ENCODE measurements around the gene CCDC136. TPM values are rescaled to one million over a fixed set of nuclear protein-coding genes. Genes with fewer than 3 reads are reported as not detected.

CCDC136 gene
- total RNA-seq, 1 experiment from 2014 or later, result 31.1 TPM

DNA sequence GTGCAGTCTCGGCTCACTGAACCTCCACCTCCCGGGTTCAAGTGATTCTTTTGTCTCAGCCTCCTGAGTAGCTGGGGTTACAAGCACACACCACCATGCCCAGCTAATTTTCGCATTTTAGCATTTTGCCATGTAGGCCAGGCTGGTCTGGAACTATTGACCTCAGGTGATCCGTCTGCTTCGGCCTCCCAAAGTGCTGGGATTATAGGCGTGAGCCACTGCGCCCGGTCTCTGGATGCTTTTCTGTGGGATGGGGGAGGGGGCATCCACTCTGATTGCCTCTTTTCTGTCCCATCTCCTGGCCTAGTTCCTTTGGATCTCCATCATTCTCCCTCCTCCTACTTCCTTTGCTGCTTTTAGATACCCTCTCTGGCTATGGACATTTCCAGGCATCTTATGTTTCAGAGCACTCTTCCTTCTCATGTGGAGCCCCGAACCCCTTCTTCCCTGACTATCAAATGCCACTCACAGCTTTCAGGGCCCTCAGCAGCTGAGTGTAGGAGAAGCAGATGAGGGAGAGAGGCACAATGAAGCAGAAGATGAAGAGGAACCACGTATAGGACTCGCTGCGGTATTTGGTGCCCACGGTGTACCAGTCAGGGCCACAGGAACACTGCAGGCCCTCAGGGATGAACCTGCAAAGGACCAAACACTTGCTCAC, 17.6 kb upstream of the CCDC136 start:
- H2AK5ac ChIP-seq (ENCODE audit: insufficient read length, low read length), result no peak overlapping the region
- no peak overlapping the region for H3K56ac ChIP-seq (ENCODE audit: insufficient read length, low read depth, low read length)
- no CpG with 5 or more reads among the region's 13 CpGs for WGBS (ENCODE audit: extremely low coverage, insufficient read length, low lambda C conversion rate)
- H2BK5ac ChIP-seq (ENCODE audit: insufficient read length, low read length), result no peak overlapping the region
- no peaks in the 10 kb centered on the region for H3K79me2 ChIP-seq (ENCODE audit: insufficient read depth, low read length)
- H3K9ac ChIP-seq (ENCODE audit: extremely low read depth, insufficient read length, low read length), result no peak overlapping the region
- no peaks in the 10 kb centered on the region for H3K9me3 ChIP-seq (ENCODE audit: control insufficient read depth, low read depth, low read length)
- H4K20me1 ChIP-seq (ENCODE audit: control insufficient read depth, insufficient read depth, insufficient read length), result no peaks in the 10 kb centered on the region
- peak overlapping the region; percentile 60 for H3K18ac ChIP-seq (ENCODE audit: insufficient read length, low read depth, low read length)
- no peak overlapping the region for H2BK20ac ChIP-seq (ENCODE audit: low read depth, low read length, poor library complexity, severe bottlenecking)
- H2BK12ac ChIP-seq (ENCODE audit: insufficient read length, low read depth, low read length), result no peak overlapping the region
- no peaks in the 10 kb centered on the region for H3K79me1 ChIP-seq (ENCODE audit: insufficient read depth, low read depth, low read length, poor library complexity, severe bottlenecking)
- Mint-ChIP-seq H3K27ac (no peak overlapping the region; a peak in 1 of 7 replicates), H3K9me3 (peaks cover 13 to 14% of the 10 kb centered on the region in 2 experiments), H3K27me3 (ENCODE audit: low read depth) (peaks cover 10% of the 10 kb centered on the region), H3K4me3 (no peak overlapping the region), H3K4me1 (no peaks in the 10 kb centered on the region), H3K36me3 (ENCODE audit: insufficient read depth in 1 of 3, low read depth in 3 of 3) (peaks cover 35 to 49% (median 47%) of the 10 kb centered on the region in 3 experiments)
- no peak overlapping the region for H4K91ac ChIP-seq (ENCODE audit: insufficient read length, low read depth, low read length)
- no peak overlapping the region for H2BK15ac ChIP-seq (ENCODE audit: low read depth, low read length)
- H3K27ac ChIP-seq (ENCODE audit: insufficient read length, low read depth, low read length), result no peak overlapping the region
- no peak overlapping the region for H3K23ac ChIP-seq (ENCODE audit: insufficient read length, low read depth, low read length)
- H3T11ph ChIP-seq (ENCODE audit: low read length), result no peak overlapping the region
- TF ChIP-seq, protein P1, sequence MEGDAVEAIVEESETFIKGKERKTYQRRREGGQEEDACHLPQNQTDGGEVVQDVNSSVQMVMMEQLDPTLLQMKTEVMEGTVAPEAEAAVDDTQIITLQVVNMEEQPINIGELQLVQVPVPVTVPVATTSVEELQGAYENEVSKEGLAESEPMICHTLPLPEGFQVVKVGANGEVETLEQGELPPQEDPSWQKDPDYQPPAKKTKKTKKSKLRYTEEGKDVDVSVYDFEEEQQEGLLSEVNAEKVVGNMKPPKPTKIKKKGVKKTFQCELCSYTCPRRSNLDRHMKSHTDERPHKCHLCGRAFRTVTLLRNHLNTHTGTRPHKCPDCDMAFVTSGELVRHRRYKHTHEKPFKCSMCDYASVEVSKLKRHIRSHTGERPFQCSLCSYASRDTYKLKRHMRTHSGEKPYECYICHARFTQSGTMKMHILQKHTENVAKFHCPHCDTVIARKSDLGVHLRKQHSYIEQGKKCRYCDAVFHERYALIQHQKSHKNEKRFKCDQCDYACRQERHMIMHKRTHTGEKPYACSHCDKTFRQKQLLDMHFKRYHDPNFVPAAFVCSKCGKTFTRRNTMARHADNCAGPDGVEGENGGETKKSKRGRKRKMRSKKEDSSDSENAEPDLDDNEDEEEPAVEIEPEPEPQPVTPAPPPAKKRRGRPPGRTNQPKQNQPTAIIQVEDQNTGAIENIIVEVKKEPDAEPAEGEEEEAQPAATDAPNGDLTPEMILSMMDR (conservative IDR thresholded peaks at IDR 0.05), result no peak
- DNase-seq, result no peak
- no peaks in the 10 kb centered on the region for H3K27me3 ChIP-seq (ENCODE audit: insufficient read depth, low read length)
- H4K8ac ChIP-seq (replicated peaks; ENCODE audit: insufficient read length, low read depth, low read length), result no peak overlapping the region
- H3K23me2 ChIP-seq (ENCODE audit: insufficient read length, low read depth, low read length, poor library complexity, severe bottlenecking), result no peaks in the 10 kb centered on the region
- H3K4me1 ChIP-seq (ENCODE audit: insufficient read depth, low read length), result no peaks in the 10 kb centered on the region
- H2AFZ ChIP-seq (ENCODE audit: low read length), result no peak overlapping the region
- H3K4me2 ChIP-seq (ENCODE audit: insufficient read depth, insufficient read length, low read length), result no peak overlapping the region
- no peak overlapping the region for H3K14ac ChIP-seq (ENCODE audit: insufficient read depth, low read length)
- no peak overlapping the region for H3K4ac ChIP-seq (ENCODE audit: low read depth, low read length)
- no peak overlapping the region for H4K5ac ChIP-seq (ENCODE audit: insufficient read length, low read depth, low read length)
- no peak overlapping the region for H2BK120ac ChIP-seq (ENCODE audit: low read depth, low read length, poor library complexity, severe bottlenecking)
